ENCODE results near the gene FBXO21.

- TF ChIP-seq, protein P1, sequence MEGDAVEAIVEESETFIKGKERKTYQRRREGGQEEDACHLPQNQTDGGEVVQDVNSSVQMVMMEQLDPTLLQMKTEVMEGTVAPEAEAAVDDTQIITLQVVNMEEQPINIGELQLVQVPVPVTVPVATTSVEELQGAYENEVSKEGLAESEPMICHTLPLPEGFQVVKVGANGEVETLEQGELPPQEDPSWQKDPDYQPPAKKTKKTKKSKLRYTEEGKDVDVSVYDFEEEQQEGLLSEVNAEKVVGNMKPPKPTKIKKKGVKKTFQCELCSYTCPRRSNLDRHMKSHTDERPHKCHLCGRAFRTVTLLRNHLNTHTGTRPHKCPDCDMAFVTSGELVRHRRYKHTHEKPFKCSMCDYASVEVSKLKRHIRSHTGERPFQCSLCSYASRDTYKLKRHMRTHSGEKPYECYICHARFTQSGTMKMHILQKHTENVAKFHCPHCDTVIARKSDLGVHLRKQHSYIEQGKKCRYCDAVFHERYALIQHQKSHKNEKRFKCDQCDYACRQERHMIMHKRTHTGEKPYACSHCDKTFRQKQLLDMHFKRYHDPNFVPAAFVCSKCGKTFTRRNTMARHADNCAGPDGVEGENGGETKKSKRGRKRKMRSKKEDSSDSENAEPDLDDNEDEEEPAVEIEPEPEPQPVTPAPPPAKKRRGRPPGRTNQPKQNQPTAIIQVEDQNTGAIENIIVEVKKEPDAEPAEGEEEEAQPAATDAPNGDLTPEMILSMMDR (IDR thresholded peaks at IDR 0.05) = no peak
- TF ChIP-seq POLR2A (IDR thresholded peaks at IDR 0.05) = no peak
Measured at GRCh38 chr12:117147639-117148038, 42.6 kb downstream of the FBXO21 start.
